Common myeloid progenitor, CD34-positive (primary cell): ENCODE measurements around the gene FLT3LG.

ENCODE experiments used
- CTCF ChIA-PET: fragments of 350-600 bp; sonication (Branson Sonifier 250); formaldehyde crosslinking; loops from one replicate; lab custom pipeline; 2021; ENCODE audit warnings: antibody characterized with exemption; lab: Charles Lee
- POLR2A ChIA-PET: fragments of 350-600 bp; sonication (Branson Sonifier 250); formaldehyde crosslinking; loops from one replicate; lab custom pipeline; 2021; ENCODE audit warnings: antibody characterized with exemption; lab: Charles Lee
- DNase-seq, 3 donors: peaks; one replicate each; pipeline versions ENCODE4 v3.0.0 to v3.0.0-alpha.2; 2013
- H3K27ac ChIP-seq, 2 experiments: 1 replicate in 1 of 2; 2 replicates in 1 of 2; pipeline ENCODE4 v1.7.0; 2013; ENCODE audit warnings: inconsistent platforms in 2 of 2, low read length in 2 of 2, mild to moderate bottlenecking in 2 of 2, low read depth in 1 of 2, moderate library complexity in 1 of 2; ENCODE audit not compliant: severe bottlenecking in 2 of 2, insufficient read depth in 1 of 2, poor library complexity in 1 of 2
- H3K27me3 ChIP-seq, 5 experiments: replicated peaks in 2 of 5; 1 replicate in 3 of 5; 2 replicates in 2 of 5; pipeline versions ENCODE4 v1.6.1 to v1.7.0; 2013; ENCODE audit warnings: low read length in 4 of 5, mild to moderate bottlenecking in 2 of 5, moderate library complexity in 2 of 5, inconsistent platforms in 1 of 5; ENCODE audit not compliant: insufficient read depth in 5 of 5, control insufficient read depth in 4 of 5
- H3K36me3 ChIP-seq, 4 experiments: 1 replicate in 2 of 4; 2 replicates in 2 of 4; pipeline versions ENCODE4 v1.6.1 to v1.7.0; 2013; ENCODE audit warnings: low read length in 3 of 4, control low read depth in 1 of 4, mild to moderate bottlenecking in 1 of 4; ENCODE audit not compliant: control insufficient read depth in 4 of 4, insufficient read depth in 4 of 4
- H3K4me1 ChIP-seq, 4 experiments: 1 replicate in 3 of 4; 2 replicates in 1 of 4; pipeline versions ENCODE4 v1.6.1 to v1.7.1; 2013; ENCODE audit warnings: low read length in 3 of 4, mild to moderate bottlenecking in 3 of 4, control low read depth in 1 of 4, inconsistent platforms in 1 of 4, moderate library complexity in 1 of 4; ENCODE audit not compliant: control insufficient read depth in 4 of 4, insufficient read depth in 4 of 4; ENCODE audit errors: control extremely low read depth in 1 of 4
- H3K4me3 ChIP-seq, 7 experiments: 1 replicate in 4 of 7; 2 replicates in 3 of 7; pipeline versions ENCODE4 v1.5.1 to v1.7.0; 2013; ENCODE audit warnings: mild to moderate bottlenecking in 7 of 7, low read length in 6 of 7, moderate library complexity in 6 of 7, inconsistent platforms in 2 of 7, low read depth in 2 of 7, control low read depth in 1 of 7; ENCODE audit not compliant: insufficient read depth in 4 of 7, control insufficient read depth in 1 of 7; ENCODE audit errors: extremely low read depth in 1 of 7
- H3K9me3 ChIP-seq, 5 experiments: 1 replicate in 4 of 5; 2 replicates in 1 of 5; pipeline versions ENCODE4 v1.6.1 to v1.7.1; 2013; ENCODE audit warnings: low read length in 4 of 5, mild to moderate bottlenecking in 2 of 5, inconsistent platforms in 1 of 5, low read depth in 1 of 5, moderate library complexity in 1 of 5; ENCODE audit not compliant: control insufficient read depth in 4 of 5, insufficient read depth in 2 of 5; ENCODE audit errors: control extremely low read depth in 1 of 5
- WGBS: methylation state at CpG from one replicate; pipeline ENCODE4 v1.1.5; 2013; ENCODE audit not compliant: insufficient coverage; 5-methylcytosine and 5-hydroxymethylcytosine counted together

FLT3LG gene

GRCh38 chr19:49497789-49498103 lies 23.7 kb downstream of the FLT3LG start:
- H3K4me3 ChIP-seq = peak overlapping the region in 6 of 7 experiments; percentile 86 to 100 (median 92)
- H3K4me1 ChIP-seq = peaks cover 12 to 58% (median 49%) of the 10 kb centered on the region in 4 experiments
- H3K27ac ChIP-seq = peak overlapping the region in 1 of 2 experiments; percentile 22
- no peaks in the 10 kb centered on the region for H3K27me3 ChIP-seq
- 99% methylated on average over 9 of the region's 12 CpGs for WGBS
- ChIA-PET POLR2A (no interaction called here), CTCF (interaction anchor here (1.0 kb wide), 1 partner anchor 175 kb away, joined by 3 read pairs; no protein-coding TSS in a partner anchor)
- peaks cover 2 to 33% (median 30%) of the 10 kb centered on the region in 4 experiments for H3K36me3 ChIP-seq
- H3K9me3 ChIP-seq = no peaks in the 10 kb centered on the region
- DNase-seq = no peak

DNA sequence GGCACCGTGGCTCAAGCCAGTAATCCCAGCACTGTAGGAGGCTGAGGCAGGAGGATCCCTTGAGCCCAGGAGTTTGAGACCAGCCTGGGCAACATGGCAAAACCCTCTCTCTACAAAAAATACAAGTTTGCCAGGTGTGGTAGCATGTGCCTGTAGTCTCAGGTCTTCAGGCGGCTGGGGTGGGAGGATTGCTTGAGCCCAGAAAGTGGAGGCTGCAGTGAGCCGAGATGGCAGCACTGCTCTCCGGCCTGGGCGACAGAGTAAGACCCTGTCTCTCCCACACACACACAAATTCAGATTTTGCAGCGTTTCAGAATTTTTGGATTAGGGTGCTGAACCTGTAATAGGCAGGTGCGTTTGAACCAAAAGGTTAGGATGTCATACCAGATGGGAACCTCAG lies 24.5 kb downstream of the FLT3LG start:
- H3K27me3 ChIP-seq = no peaks in the 10 kb centered on the region
- 95% methylated on average over 4 of the region's 7 CpGs for WGBS
- CTCF ChIA-PET = interaction anchor here (1.1 to 1.9 kb wide), 3 partner anchors 25 to 92 kb away, joined by 3 to 4 read pairs (median 3); partner anchors contain the start of genes ALDH16A1 and FLT3LG
- peaks cover 2 to 29% (median 24%) of the 10 kb centered on the region in 4 experiments for H3K36me3 ChIP-seq
- peaks cover 12 to 64% (median 49%) of the 10 kb centered on the region in 4 experiments for H3K4me1 ChIP-seq
- H3K9me3 ChIP-seq = no peaks in the 10 kb centered on the region
- no peak for DNase-seq
- peak overlapping the region; percentile 6 to 43 for H3K27ac ChIP-seq
- peak overlapping the region in 3 of 7 experiments; percentile 3 to 91 (median 74) for H3K4me3 ChIP-seq
- POLR2A ChIA-PET = no interaction called here

- Histone ChIP-seq H3K27ac (peak overlapping the region; percentile 6 to 74), H3K4me1 (peaks cover 12 to 64% (median 49%) of the 10 kb centered on the region in 4 experiments), H3K36me3 (peaks cover 2 to 29% (median 24%) of the 10 kb centered on the region in 4 experiments), H3K4me3 (peak overlapping the region in 5 of 7 experiments; percentile 37 to 91 (median 74)), H3K9me3 (no peaks in the 10 kb centered on the region), H3K27me3 (no peaks in the 10 kb centered on the region)
- 88% methylated on average over 16 of the region's 19 CpGs for WGBS
- POLR2A ChIA-PET = no interaction called here
- CTCF ChIA-PET = interaction anchor here (1.1 to 1.9 kb wide), 5 partner anchors 25 to 91 kb away, joined by 3 to 4 read pairs (median 3); partner anchors contain the start of genes ALDH16A1 and FLT3LG
- DNase-seq = no peak
Observed at GRCh38 chr19:49499030-49499670, 25.1 kb downstream of the FLT3LG start.

DNA sequence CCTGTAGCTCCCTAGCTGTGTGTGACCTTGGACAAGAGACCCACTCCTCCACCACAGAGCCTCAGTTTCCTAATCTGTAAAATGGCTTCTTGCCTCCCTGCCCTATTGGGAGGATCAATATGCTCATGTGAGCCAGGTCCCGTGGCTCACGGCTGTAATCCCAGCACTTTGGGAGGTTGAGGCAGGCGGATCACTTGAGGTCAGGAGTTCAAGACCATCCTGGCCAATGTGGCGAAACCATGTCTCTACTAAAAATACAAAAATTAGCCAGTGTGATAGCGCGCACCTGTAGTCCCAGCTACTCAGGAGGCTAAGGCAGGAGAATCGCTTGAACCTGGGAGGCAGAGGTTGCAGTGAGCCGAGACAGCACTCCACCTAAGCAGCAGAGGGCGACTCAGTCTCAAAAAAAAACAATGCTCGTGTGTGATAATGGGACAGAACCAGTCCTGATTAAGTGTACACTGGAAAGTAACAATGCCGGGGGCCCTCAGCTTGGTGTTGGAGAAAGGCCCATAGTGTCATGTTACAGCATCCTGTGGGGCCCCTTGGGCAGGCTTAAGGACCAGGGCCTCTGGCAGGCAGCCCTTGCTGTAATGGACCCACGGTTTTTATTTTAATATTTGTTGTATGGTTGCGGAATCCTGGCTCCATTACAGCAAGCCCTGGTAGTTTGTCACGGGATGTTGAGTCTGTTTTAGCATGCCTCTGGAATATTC lies 29.0 kb downstream of the FLT3LG start:
- Histone ChIP-seq H3K36me3 (peaks cover 2 to 20% (median 16%) of the 10 kb centered on the region in 4 experiments), H3K27me3 (no peaks in the 10 kb centered on the region), H3K27ac (no peak overlapping the region), H3K4me3 (no peak overlapping the region), H3K4me1 (peaks cover 7 to 47% (median 33%) of the 10 kb centered on the region in 4 experiments), H3K9me3 (no peaks in the 10 kb centered on the region)
- POLR2A ChIA-PET = interaction anchor here (1.0 to 1.2 kb wide), 2 partner anchors 10 to 43 kb away, joined by 3 to 4 read pairs; partner anchors contain the start of gene FCGRT
- CTCF ChIA-PET = interaction anchor here (0.6 to 2.3 kb wide), 16 partner anchors 13 to 178 kb away, joined by 3 to 33 read pairs (median 4); partner anchors contain the start of genes NOSIP, PRRG2 and RCN3
- DNase-seq = peak; percentile 65 to 84 (median 76)
- 58% methylated on average over 14 of the region's 14 CpGs for WGBS

DNA sequence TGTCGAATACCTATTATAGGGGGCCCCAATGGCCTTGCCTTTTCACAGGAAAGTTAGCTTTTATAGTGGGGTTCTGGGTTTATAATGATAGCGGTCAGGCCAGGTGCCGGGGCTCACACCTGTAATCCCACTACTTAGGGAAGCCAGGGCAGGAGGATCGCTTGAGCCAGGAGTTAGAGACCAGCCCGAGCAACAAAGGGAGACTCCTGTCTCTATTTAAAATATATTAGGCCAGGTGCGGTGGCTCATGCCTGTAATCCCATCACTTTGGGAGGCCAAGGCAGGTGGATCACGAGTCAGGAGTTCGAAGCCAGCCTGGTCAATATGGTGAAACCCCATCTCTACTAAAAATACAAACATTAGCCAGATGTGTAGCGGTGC lies 29.6 kb downstream of the FLT3LG start:
- Histone ChIP-seq H3K9me3 (no peaks in the 10 kb centered on the region), H3K27me3 (no peaks in the 10 kb centered on the region), H3K4me3 (no peak overlapping the region), H3K36me3 (peaks cover 0 to 14% (median 13%) of the 10 kb centered on the region in 4 experiments), H3K27ac (no peak overlapping the region), H3K4me1 (peaks cover 4 to 42% (median 28%) of the 10 kb centered on the region in 4 experiments)
- ChIA-PET POLR2A (interaction anchor here (1.0 to 1.2 kb wide), 2 partner anchors 9 to 43 kb away, joined by 3 to 4 read pairs; partner anchors contain the start of gene FCGRT), CTCF (interaction anchor here (0.6 to 2.3 kb wide), 15 partner anchors 12 to 178 kb away, joined by 3 to 33 read pairs (median 4); partner anchors contain the start of genes NOSIP, PRRG2 and RCN3)
- no peak for DNase-seq
- 96% methylated on average over 8 of the region's 9 CpGs for WGBS

DNA sequence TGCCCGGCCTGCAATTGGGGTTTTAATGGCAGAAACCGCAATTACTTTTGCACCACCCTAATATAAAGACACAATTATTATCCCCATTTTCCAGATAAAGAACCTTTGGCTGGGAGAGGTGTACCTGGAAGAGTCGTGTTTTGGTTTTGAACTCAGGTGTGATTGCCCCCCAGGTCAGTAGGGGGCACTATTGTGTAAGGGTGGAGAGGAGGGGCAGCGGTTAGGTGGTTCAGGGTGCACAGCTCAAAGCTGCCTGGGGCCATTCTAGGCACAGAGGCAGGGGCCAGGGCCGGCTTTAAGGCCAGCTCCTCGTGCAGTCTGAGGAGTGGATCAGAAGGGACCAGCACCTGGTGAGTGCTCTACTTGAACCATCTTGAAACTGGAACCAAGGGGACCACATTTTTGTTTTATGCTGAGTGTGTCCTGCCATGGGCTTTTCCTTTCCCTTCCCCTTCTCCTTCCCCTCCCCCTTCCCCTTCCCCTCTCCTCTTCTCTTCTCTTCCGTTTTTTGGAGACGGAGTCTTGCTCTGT lies 32.6 kb downstream of the FLT3LG start:
- WGBS = 29% methylated on average over 4 of the region's 8 CpGs
- no peak overlapping the region for H3K27ac ChIP-seq
- peak; percentile 61 to 87 (median 83) for DNase-seq
- H3K27me3 ChIP-seq = peaks cover 0 to 2% (median 0%) of the 10 kb centered on the region in 5 experiments
- no peaks in the 10 kb centered on the region for H3K9me3 ChIP-seq
- POLR2A ChIA-PET = interaction anchor here (1.0 kb wide), 1 partner anchor 31 kb away, joined by 3 read pairs; no protein-coding TSS in a partner anchor
- H3K36me3 ChIP-seq = no peaks in the 10 kb centered on the region
- H3K4me1 ChIP-seq = peaks cover 0 to 20% (median 10%) of the 10 kb centered on the region in 4 experiments
- CTCF ChIA-PET = interaction anchor here (0.7 to 2.9 kb wide), 18 partner anchors 9 to 172 kb away, joined by 3 to 9 read pairs (median 6); partner anchors contain the start of genes NOSIP and RCN3
- no peak overlapping the region for H3K4me3 ChIP-seq
